Measurements from ENCODE around the gene KMT5B.

Gene KMT5B

GRCh38 chr11:68107689-68108088 lies 105.4 kb downstream of the KMT5B start:
- no peak for DNase-seq (ENCODE audit: low spot score)
- no peak for TF ChIP-seq CTCF (IDR thresholded peaks at IDR 0.05; ENCODE audit: extremely low read depth, insufficient read depth, missing control alignments)
- in situ Hi-C loops (cut with MboI; ENCODE audit: low pct_unique_long_range_greater_than_20kb, low sequenced_read_pairs, unreplicated experiment): no loop called here

DNA sequence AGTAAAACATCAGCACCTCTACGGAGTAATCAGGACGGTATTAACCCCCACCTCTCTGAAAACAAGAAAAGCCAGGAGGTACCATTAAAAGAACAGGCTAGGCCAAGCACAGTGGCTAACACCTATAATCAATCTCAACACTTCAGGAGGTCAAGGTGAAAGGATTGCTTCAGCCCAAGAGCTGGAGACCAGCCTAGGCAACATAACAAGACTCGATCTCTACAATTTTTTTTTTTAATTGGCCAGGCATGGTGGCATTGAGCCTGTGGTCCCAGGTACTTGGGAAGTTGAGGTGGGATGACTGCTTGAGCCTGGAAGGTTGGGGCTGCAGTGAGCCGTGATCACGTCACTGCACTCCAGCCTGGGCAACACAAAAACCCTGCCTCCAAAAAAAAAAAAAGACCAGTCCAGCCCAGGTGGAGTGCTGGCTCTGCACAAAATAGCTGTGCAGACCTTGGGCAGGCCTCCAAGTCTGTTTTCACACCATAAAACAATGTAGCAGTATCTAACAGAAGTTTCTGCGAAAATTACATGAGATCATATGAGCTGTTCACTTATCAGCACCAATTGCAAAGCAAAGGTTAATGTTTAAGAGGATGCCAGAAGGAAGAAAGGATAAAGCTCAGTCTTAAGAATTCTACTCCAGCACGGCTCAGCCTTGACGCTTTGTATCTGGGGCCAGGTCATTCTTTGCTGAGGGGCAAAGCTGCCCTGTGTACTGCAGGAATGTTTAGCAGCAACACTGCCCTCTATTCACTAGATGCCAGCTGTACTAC lies 106.7 kb downstream of the KMT5B start:
- no peak for TF ChIP-seq CTCF (IDR thresholded peaks at IDR 0.05; ENCODE audit: extremely low read depth, insufficient read depth, missing control alignments)
- in situ Hi-C loops (cut with MboI; ENCODE audit: low pct_unique_long_range_greater_than_20kb, low sequenced_read_pairs, unreplicated experiment): no loop called here
- DNase-seq (ENCODE audit: low spot score): no peak
